ENCODE measurements around the gene TRPC6.

The TRPC6 gene

GRCh38 chr11:101509922-101510321 lies 73.9 kb downstream of the TRPC6 start:
- no peak for DNase-seq (ENCODE audit: low read depth)
- no peak for TF ChIP-seq CTCF (IDR thresholded peaks at IDR 0.05; ENCODE audit: control insufficient read depth, extremely low read depth, insufficient read depth)
- no peak overlapping the region for H3K4me3 ChIP-seq (ENCODE audit: low read depth, low read length)

GRCh38 chr11:101508370-101508769 lies 75.4 kb downstream of the TRPC6 start:
- TF ChIP-seq CTCF (IDR thresholded peaks at IDR 0.05; ENCODE audit: control insufficient read depth, extremely low read depth, insufficient read depth), result no peak
- no peak for DNase-seq (ENCODE audit: low read depth)
- H3K4me3 ChIP-seq (ENCODE audit: low read depth, low read length), result no peak overlapping the region

- H3K4me3 ChIP-seq (ENCODE audit: low read depth, low read length), result no peak overlapping the region
- no peak for DNase-seq (ENCODE audit: low read depth)
- no peak for TF ChIP-seq CTCF (IDR thresholded peaks at IDR 0.05; ENCODE audit: control insufficient read depth, extremely low read depth, insufficient read depth)
Measured at GRCh38 chr11:101498891-101499290, 84.9 kb downstream of the TRPC6 start.

- H3K4me3 ChIP-seq (ENCODE audit: low read depth, low read length), result no peak overlapping the region
- no peak for TF ChIP-seq CTCF (IDR thresholded peaks at IDR 0.05; ENCODE audit: control insufficient read depth, extremely low read depth, insufficient read depth)
- no peak for DNase-seq (ENCODE audit: low read depth)
Measured at GRCh38 chr11:101497291-101497690, 86.5 kb downstream of the TRPC6 start.

- TF ChIP-seq CTCF (IDR thresholded peaks at IDR 0.05; ENCODE audit: control insufficient read depth, extremely low read depth, insufficient read depth), result no peak
- no peak overlapping the region for H3K4me3 ChIP-seq (ENCODE audit: low read depth, low read length)
- no peak for DNase-seq (ENCODE audit: low read depth)
Measured at GRCh38 chr11:101487775-101488174, 96.0 kb downstream of the TRPC6 start.

- DNase-seq (ENCODE audit: low read depth), result no peak
- TF ChIP-seq CTCF (IDR thresholded peaks at IDR 0.05; ENCODE audit: control insufficient read depth, extremely low read depth, insufficient read depth), result no peak
Measured at GRCh38 chr11:101482556-101483124, 101.2 kb downstream of the TRPC6 start.

More at GRCh38 chr11:101482556-101483124, 101.2 kb downstream of the TRPC6 start:
- H3K4me3 ChIP-seq (ENCODE audit: low read depth, low read length), result no peak overlapping the region
